MM.1S (cell line): ENCODE results near the gene F10.

ENCODE experiments used
- EZH2 ChIP-seq: fragments of 300-600 bp; sonication (generic); optimal IDR thresholded peaks from 2 replicates; pipeline ENCODE3; 2017; ENCODE audit warnings: low read depth, mild to moderate bottlenecking, antibody characterized with exemption, low read length, mixed read lengths
- EZH2phosphoT487 ChIP-seq: fragments of 300-600 bp; sonication (generic); IDR thresholded peaks from 2 replicates; pipeline ENCODE4 v1.6.1; 2018; ENCODE audit warnings: antibody characterized with exemption, low read length
- TF ChIP-seq, protein P1 (sequence below): fragments of 300-600 bp; sonication (generic); IDR thresholded peaks from 2 replicates; pipeline ENCODE4 v1.5.1; 2016; ENCODE audit warnings: antibody characterized with exemption, low read length, mixed read lengths

DNA sequence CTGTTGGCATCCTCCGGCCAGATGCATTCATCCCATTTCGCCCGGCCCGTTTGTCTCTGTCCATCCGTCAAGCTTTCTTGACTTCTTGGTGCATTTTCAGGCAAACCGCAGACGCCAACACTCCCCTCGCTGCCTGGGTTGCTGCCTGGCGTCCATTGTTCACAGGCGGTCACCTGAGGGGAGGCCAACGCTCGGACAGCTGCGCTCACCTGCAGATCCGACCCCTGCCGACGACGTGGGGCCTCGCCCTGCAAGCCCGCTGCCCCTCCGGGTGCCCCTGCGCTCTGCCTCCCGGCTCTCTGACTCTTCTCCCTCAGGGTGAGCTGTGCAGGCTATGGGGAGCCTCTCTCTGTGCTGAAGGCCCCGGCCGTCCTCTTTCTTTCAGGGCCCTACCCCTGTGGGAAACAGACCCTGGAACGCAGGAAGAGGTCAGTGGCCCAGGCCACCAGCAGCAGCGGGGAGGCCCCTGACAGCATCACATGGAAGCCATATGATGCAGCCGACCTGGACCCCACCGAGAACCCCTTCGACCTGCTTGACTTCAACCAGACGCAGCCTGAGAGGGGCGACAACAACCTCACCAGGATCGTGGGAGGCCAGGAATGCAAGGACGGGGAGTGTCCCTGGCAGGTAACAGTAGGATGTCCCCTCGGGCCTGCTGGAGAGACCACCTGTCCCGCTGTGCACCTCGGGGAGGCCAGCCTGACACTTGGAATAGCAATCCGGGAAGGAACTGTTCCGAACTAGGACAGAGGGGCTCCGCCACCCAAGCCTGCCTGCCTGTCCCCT lies 21.1 kb downstream of the F10 start:
- TF ChIP-seq, protein P1, sequence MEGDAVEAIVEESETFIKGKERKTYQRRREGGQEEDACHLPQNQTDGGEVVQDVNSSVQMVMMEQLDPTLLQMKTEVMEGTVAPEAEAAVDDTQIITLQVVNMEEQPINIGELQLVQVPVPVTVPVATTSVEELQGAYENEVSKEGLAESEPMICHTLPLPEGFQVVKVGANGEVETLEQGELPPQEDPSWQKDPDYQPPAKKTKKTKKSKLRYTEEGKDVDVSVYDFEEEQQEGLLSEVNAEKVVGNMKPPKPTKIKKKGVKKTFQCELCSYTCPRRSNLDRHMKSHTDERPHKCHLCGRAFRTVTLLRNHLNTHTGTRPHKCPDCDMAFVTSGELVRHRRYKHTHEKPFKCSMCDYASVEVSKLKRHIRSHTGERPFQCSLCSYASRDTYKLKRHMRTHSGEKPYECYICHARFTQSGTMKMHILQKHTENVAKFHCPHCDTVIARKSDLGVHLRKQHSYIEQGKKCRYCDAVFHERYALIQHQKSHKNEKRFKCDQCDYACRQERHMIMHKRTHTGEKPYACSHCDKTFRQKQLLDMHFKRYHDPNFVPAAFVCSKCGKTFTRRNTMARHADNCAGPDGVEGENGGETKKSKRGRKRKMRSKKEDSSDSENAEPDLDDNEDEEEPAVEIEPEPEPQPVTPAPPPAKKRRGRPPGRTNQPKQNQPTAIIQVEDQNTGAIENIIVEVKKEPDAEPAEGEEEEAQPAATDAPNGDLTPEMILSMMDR, result no peak
- TF ChIP-seq EZH2phosphoT487, result no peak
- TF ChIP-seq EZH2, result no peak
